RWPE1 (cell line): ENCODE data around the gene GSG1L.

ENCODE experiments used
- CTCF ChIA-PET: fragments of 350-600 bp; sonication (Branson Sonifier 250); formaldehyde crosslinking; extraction: SDS; loops from one replicate; lab custom pipeline; 2021; lab: Yijun Ruan, JAX
- POLR2A ChIA-PET: fragments of 400-600 bp; formaldehyde crosslinking; extraction: SDS; loops from one replicate; lab custom pipeline; 2020; ENCODE audit warnings: antibody characterized with exemption; ENCODE audit not compliant: low non-redundant PET; lab: Yijun Ruan, JAX
- DNase-seq: peaks from one replicate; pipeline ENCODE4 v3.0.0; 2012; ENCODE audit warnings: low spot score
- H3K27ac ChIP-seq: fragments of 450-650 bp; 2 replicates; pipeline ENCODE4 v1.5.1; 2017
- CTCF ChIP-seq: fragments of 450-650 bp; conservative IDR thresholded peaks from 2 replicates; pipeline ENCODE4 v1.5.1; 2017; ENCODE audit warnings: low read depth, mild to moderate bottlenecking

Gene GSG1L

GRCh38 chr16:28052274-28053128 is 11.0 kb downstream of the GSG1L start:
- no peak overlapping the region for H3K27ac ChIP-seq
- no peak for TF ChIP-seq CTCF
- no peak for DNase-seq
- ChIA-PET POLR2A (no interaction called here), CTCF (interaction anchor here (0.6 to 1.4 kb wide), 3 partner anchors 80 to 347 kb away, joined by 3 to 4 read pairs (median 4); no protein-coding TSS in a partner anchor)

GRCh38 chr16:28051486-28051885 is 12.0 kb downstream of the GSG1L start:
- no peak overlapping the region for H3K27ac ChIP-seq
- ChIA-PET POLR2A (no interaction called here), CTCF (interaction anchor here (0.6 to 1.4 kb wide), 2 partner anchors 29 to 79 kb away, joined by 3 to 4 read pairs; no protein-coding TSS in a partner anchor)
- DNase-seq, result no peak
- no peak for TF ChIP-seq CTCF

- no peak for TF ChIP-seq CTCF
- POLR2A ChIA-PET, result no interaction called here
- CTCF ChIA-PET, result interaction anchor here (0.6 kb wide), 1 partner anchor 50 kb away, joined by 4 read pairs; no protein-coding TSS in a partner anchor
- DNase-seq, result no peak
- no peak overlapping the region for H3K27ac ChIP-seq
Measured at GRCh38 chr16:28042811-28043210, 20.7 kb downstream of the GSG1L start.

GRCh38 chr16:28041615-28042014 is 21.9 kb downstream of the GSG1L start:
- ChIA-PET POLR2A (no interaction called here), CTCF (no interaction called here)
- no peak overlapping the region for H3K27ac ChIP-seq
- DNase-seq, result no peak
- TF ChIP-seq CTCF, result no peak

- ChIA-PET CTCF (no interaction called here), POLR2A (no interaction called here)
- H3K27ac ChIP-seq, result no peak overlapping the region
- no peak for DNase-seq
- no peak for TF ChIP-seq CTCF
Measured at GRCh38 chr16:28040039-28040438, 23.5 kb downstream of the GSG1L start.

GRCh38 chr16:28039493-28039892 is 24.0 kb downstream of the GSG1L start:
- POLR2A ChIA-PET, result no interaction called here
- no peak for DNase-seq
- H3K27ac ChIP-seq, result no peak overlapping the region
- CTCF ChIA-PET, result no interaction called here
- no peak for TF ChIP-seq CTCF
